Measurements from ENCODE around the gene DNAH1.

Gene DNAH1

GRCh38 chr3:52291508-52292181 lies 24.5 kb upstream of the DNAH1 start:
- Histone ChIP-seq H3K14ac (ENCODE audit: low read length in 2 of 2) (no peak overlapping the region), H3K18ac (ENCODE audit: low read depth in 1 of 2, low read length in 2 of 2) (no peak overlapping the region), H3K9me3 (ENCODE audit: control insufficient read depth, low read length) (no peaks in the 10 kb centered on the region), H2AFZ (ENCODE audit: low read depth, low read length) (no peak overlapping the region), H2BK120ac (ENCODE audit: low read depth, low read length) (no peak overlapping the region), H2BK15ac (ENCODE audit: low read depth, poor library complexity, severe bottlenecking) (no peak overlapping the region), H4K8ac (ENCODE audit: low read length) (no peak overlapping the region), H4K91ac (ENCODE audit: low read length) (no peak overlapping the region), H3K4me2 (ENCODE audit: low read length, poor library complexity, severe bottlenecking) (no peak overlapping the region), H3K9ac (ENCODE audit: low read length) (no peak overlapping the region), H3K79me1 (replicated peaks; ENCODE audit: low read length, poor library complexity, severe bottlenecking) (peaks cover 35% of the 10 kb centered on the region), H3K27me3 (ENCODE audit: control insufficient read depth in 1 of 2, insufficient read depth in 1 of 2, low read length in 2 of 2) (no peaks in the 10 kb centered on the region), H3K4me3 (ENCODE audit: insufficient read depth in 1 of 2, low read depth in 1 of 2, low read length in 2 of 2) (no peak overlapping the region), H2AK5ac (ENCODE audit: low read length, severe bottlenecking) (no peak overlapping the region), H3K27ac (ENCODE audit: low read length, poor library complexity, severe bottlenecking) (no peak overlapping the region), H2BK12ac (ENCODE audit: low read length in 2 of 2) (no peak overlapping the region), H3K23ac (ENCODE audit: low read length in 2 of 2) (no peak overlapping the region), H3K36me3 (ENCODE audit: control insufficient read depth in 1 of 2, insufficient read depth in 2 of 2, low read depth in 1 of 2, low read length in 2 of 2) (peaks cover 30 to 59% of the 10 kb centered on the region in 2 experiments), H3K4ac (ENCODE audit: low read depth in 1 of 2, low read length in 2 of 2) (no peak overlapping the region), H3K4me1 (ENCODE audit: control insufficient read depth, insufficient read depth, low read depth, low read length) (peaks cover 21% of the 10 kb centered on the region), H2BK5ac (ENCODE audit: low read depth, low read length, poor library complexity, severe bottlenecking) (no peak overlapping the region)
- WGBS: 83% methylated on average over 7 of the region's 7 CpGs
- DNase-seq: peak; percentile 29

GRCh38 chr3:52292247-52293065 lies 23.7 kb upstream of the DNAH1 start:
- no peak overlapping the region for H2BK15ac ChIP-seq (ENCODE audit: low read depth, poor library complexity, severe bottlenecking)
- 95% methylated on average over 20 of the region's 20 CpGs for WGBS
- no peak overlapping the region for H3K4ac ChIP-seq (ENCODE audit: low read depth in 1 of 2, low read length in 2 of 2)
- no peak overlapping the region for H3K9ac ChIP-seq (ENCODE audit: low read length)
- H3K4me3 ChIP-seq (ENCODE audit: insufficient read depth in 1 of 2, low read depth in 1 of 2, low read length in 2 of 2): no peak overlapping the region
- no peak overlapping the region for H3K23ac ChIP-seq (ENCODE audit: low read length in 2 of 2)
- H3K27me3 ChIP-seq (ENCODE audit: control insufficient read depth in 1 of 2, insufficient read depth in 1 of 2, low read length in 2 of 2): peaks cover 0 to 4% of the 10 kb centered on the region in 2 experiments
- peaks cover 35% of the 10 kb centered on the region for H3K79me1 ChIP-seq (replicated peaks; ENCODE audit: low read length, poor library complexity, severe bottlenecking)
- no peak overlapping the region for H2BK12ac ChIP-seq (ENCODE audit: low read length in 2 of 2)
- no peak overlapping the region for H2BK120ac ChIP-seq (ENCODE audit: low read depth, low read length)
- no peak overlapping the region for H3K14ac ChIP-seq (ENCODE audit: low read length in 2 of 2)
- no peak overlapping the region for H3K18ac ChIP-seq (ENCODE audit: low read depth in 1 of 2, low read length in 2 of 2)
- H2BK5ac ChIP-seq (ENCODE audit: low read depth, low read length, poor library complexity, severe bottlenecking): no peak overlapping the region
- H2AK5ac ChIP-seq (ENCODE audit: low read length, severe bottlenecking): no peak overlapping the region
- peak overlapping the region; percentile 28 for H4K8ac ChIP-seq (ENCODE audit: low read length)
- no peak overlapping the region for H3K27ac ChIP-seq (ENCODE audit: low read length, poor library complexity, severe bottlenecking)
- no peak for DNase-seq
- H4K91ac ChIP-seq (ENCODE audit: low read length): peak overlapping the region; percentile 31
- no peak overlapping the region for H3K4me2 ChIP-seq (ENCODE audit: low read length, poor library complexity, severe bottlenecking)
- peaks cover 16% of the 10 kb centered on the region for H3K4me1 ChIP-seq (ENCODE audit: control insufficient read depth, insufficient read depth, low read depth, low read length)
- no peaks in the 10 kb centered on the region for H3K9me3 ChIP-seq (ENCODE audit: control insufficient read depth, low read length)
- peaks cover 30 to 67% of the 10 kb centered on the region in 2 experiments for H3K36me3 ChIP-seq (ENCODE audit: control insufficient read depth in 1 of 2, insufficient read depth in 2 of 2, low read depth in 1 of 2, low read length in 2 of 2)
- H2AFZ ChIP-seq (ENCODE audit: low read depth, low read length): no peak overlapping the region

GRCh38 chr3:52293491-52294319 lies 22.4 kb upstream of the DNAH1 start:
- WGBS: 92% methylated on average over 14 of the region's 17 CpGs
- Histone ChIP-seq H2BK12ac (ENCODE audit: low read length in 2 of 2) (no peak overlapping the region), H3K79me1 (replicated peaks; ENCODE audit: low read length, poor library complexity, severe bottlenecking) (peaks cover 33% of the 10 kb centered on the region), H3K27ac (ENCODE audit: low read length, poor library complexity, severe bottlenecking) (no peak overlapping the region), H3K14ac (ENCODE audit: low read length in 2 of 2) (no peak overlapping the region), H3K4me3 (ENCODE audit: insufficient read depth in 1 of 2, low read depth in 1 of 2, low read length in 2 of 2) (no peak overlapping the region), H3K36me3 (ENCODE audit: control insufficient read depth in 1 of 2, insufficient read depth in 2 of 2, low read depth in 1 of 2, low read length in 2 of 2) (peaks cover 30 to 67% of the 10 kb centered on the region in 2 experiments), H3K18ac (ENCODE audit: low read depth in 1 of 2, low read length in 2 of 2) (no peak overlapping the region), H3K4me1 (ENCODE audit: control insufficient read depth, insufficient read depth, low read depth, low read length) (peaks cover 13% of the 10 kb centered on the region), H3K9ac (ENCODE audit: low read length) (no peak overlapping the region), H3K4ac (ENCODE audit: low read depth in 1 of 2, low read length in 2 of 2) (no peak overlapping the region), H2BK15ac (ENCODE audit: low read depth, poor library complexity, severe bottlenecking) (no peak overlapping the region), H2AK5ac (ENCODE audit: low read length, severe bottlenecking) (no peak overlapping the region), H2AFZ (ENCODE audit: low read depth, low read length) (no peak overlapping the region), H4K8ac (ENCODE audit: low read length) (no peak overlapping the region), H2BK120ac (ENCODE audit: low read depth, low read length) (no peak overlapping the region), H2BK5ac (ENCODE audit: low read depth, low read length, poor library complexity, severe bottlenecking) (no peak overlapping the region), H3K4me2 (ENCODE audit: low read length, poor library complexity, severe bottlenecking) (no peak overlapping the region), H3K27me3 (ENCODE audit: control insufficient read depth in 1 of 2, insufficient read depth in 1 of 2, low read length in 2 of 2) (peaks cover 10 to 16% of the 10 kb centered on the region in 2 experiments), H3K23ac (ENCODE audit: low read length in 2 of 2) (no peak overlapping the region), H4K91ac (ENCODE audit: low read length) (peak overlapping the region; percentile 43), H3K9me3 (ENCODE audit: control insufficient read depth, low read length) (no peaks in the 10 kb centered on the region)
- DNase-seq: no peak

Measured in mesenchymal stem cell (in vitro differentiated cells and primary cell).